Inflammatory macrophage treated with lipopolysaccharide for 1 hour (primary cell): Measurements from ENCODE around the gene DNAJC10.
"Not testable (repeated sequence)": the region's sequence is repeated elsewhere in the genome, so short reads cannot be mapped to it uniquely, and the experiment has no call there.

Source experiments
- DNase-seq, 2 donors: peaks; one replicate each; pipeline ENCODE4 v3.0.0-alpha.2; 2020 to 2022

Gene DNAJC10

GRCh38 chr2:182715892-182716649 lies at the start of gene DNAJC10:
Gene DNAJC10 (plus strand): TSS chr2:182716257. CDS start chr2:182718087, 1,830 bp downstream.
- peak; percentile 93 to 95 for DNase-seq

GRCh38 chr2:182666674-182667314 lies 49.3 kb upstream of the DNAJC10 start:
- peak; percentile 10 to 31 for DNase-seq

GRCh38 chr2:182667315-182667695 lies 48.8 kb upstream of the DNAJC10 start:
- no peak for DNase-seq

GRCh38 chr2:182668671-182669070 lies 47.4 kb upstream of the DNAJC10 start:
- DNase-seq, result no peak

- DNase-seq, result no peak
Measured at GRCh38 chr2:182672466-182673165, 43.4 kb upstream of the DNAJC10 start.

GRCh38 chr2:182680837-182681236 lies 35.2 kb upstream of the DNAJC10 start:
- DNase-seq, result no peak

- DNase-seq, result peak in 1 of 2 donors; percentile 4
Measured at GRCh38 chr2:182682210-182682609, 33.8 kb upstream of the DNAJC10 start.

GRCh38 chr2:182685559-182685958 lies 30.5 kb upstream of the DNAJC10 start:
- DNase-seq, result no peak

- DNase-seq, result not testable (repeated sequence)
Measured at GRCh38 chr2:182686763-182687162, 29.3 kb upstream of the DNAJC10 start.

- no peak for DNase-seq
Measured at GRCh38 chr2:182694189-182694588, 21.9 kb upstream of the DNAJC10 start.

- no peak for DNase-seq
Measured at GRCh38 chr2:182695776-182696175, 20.3 kb upstream of the DNAJC10 start.

- no peak for DNase-seq
Measured at GRCh38 chr2:182698671-182699070, 17.4 kb upstream of the DNAJC10 start.

GRCh38 chr2:182705761-182706160 lies 10.3 kb upstream of the DNAJC10 start:
- DNase-seq, result no peak

GRCh38 chr2:182706751-182707150 lies 9.3 kb upstream of the DNAJC10 start:
- no peak for DNase-seq

GRCh38 chr2:182713601-182714000 lies 2.5 kb upstream of the DNAJC10 start:
- peak; percentile 76 to 82 for DNase-seq

- peak; percentile 38 to 45 for DNase-seq
Measured at GRCh38 chr2:182715121-182715891, 751 bp upstream of the DNAJC10 start.

- DNase-seq, result peak in 1 of 2 donors; percentile 7
Measured at GRCh38 chr2:182716650-182716979, 558 bp downstream of the DNAJC10 start.

GRCh38 chr2:182717416-182717815 lies 1.4 kb downstream of the DNAJC10 start:
- no peak for DNase-seq

- peak; percentile 8 to 13 for DNase-seq
Measured at GRCh38 chr2:182717816-182718215, 1.8 kb downstream of the DNAJC10 start.

- no peak for DNase-seq
Measured at GRCh38 chr2:182718459-182718858, 2.4 kb downstream of the DNAJC10 start.

- DNase-seq, result not testable (repeated sequence)
Measured at GRCh38 chr2:182719116-182719515, 3.1 kb downstream of the DNAJC10 start.

- no peak for DNase-seq
Measured at GRCh38 chr2:182724656-182725055, 8.6 kb downstream of the DNAJC10 start.

- DNase-seq, result no peak
Measured at GRCh38 chr2:182726473-182726872, 10.4 kb downstream of the DNAJC10 start.
